Spinal cord (tissue), 10 donors: ENCODE data around the gene PNN. TPM values are rescaled to one million over a fixed set of nuclear protein-coding genes. Genes with fewer than 3 reads are reported as not detected.
A peak's percentile ranks its signal among the peaks of the same experiment; 100 is the strongest.
"Not testable (repeated sequence)": the region's sequence is repeated elsewhere in the genome, so short reads cannot be mapped to it uniquely, and the experiment has no call there.

Experiments
- DNase-seq, 6 donors: peaks; one replicate each; pipeline versions ENCODE4 v3.0.0 to v3.0.0-alpha.2; 2013 to 2015; ENCODE audit warnings: low spot score in 6 of 6, low read depth in 4 of 6
- H3K27ac ChIP-seq: one replicate; pipeline ENCODE4 v1.5.1; 2013; ENCODE audit warnings: low read depth, low read length, control low read depth
- H3K27me3 ChIP-seq: one replicate; pipeline ENCODE4 v1.6.1; 2013; ENCODE audit warnings: low read length; ENCODE audit not compliant: control insufficient read depth, insufficient read depth
- H3K36me3 ChIP-seq: one replicate; pipeline ENCODE4 v1.6.1; 2013; ENCODE audit warnings: low read length; ENCODE audit not compliant: control insufficient read depth, insufficient read depth
- H3K4me1 ChIP-seq: one replicate; pipeline ENCODE4 v1.6.1; 2013; ENCODE audit warnings: low read length; ENCODE audit not compliant: control insufficient read depth, insufficient read depth
- H3K4me3 ChIP-seq: one replicate; pipeline ENCODE4 v1.5.1; 2013; ENCODE audit warnings: low read depth, low read length, control low read depth
- H3K9me3 ChIP-seq: one replicate; pipeline ENCODE4 v1.6.1; 2013; ENCODE audit warnings: low read length; ENCODE audit not compliant: control insufficient read depth, insufficient read depth
- WGBS: methylation state at CpG from one replicate; pipeline ENCODE4 v1.1.5; 2013; ENCODE audit warnings: missing lambda C conversion rate; ENCODE audit not compliant: insufficient coverage; 5-methylcytosine and 5-hydroxymethylcytosine counted together
- long read RNA-seq, 4 donors: transcript quantifications; one replicate each; lab custom pipeline, GENCODE V29; 2026
- polyA plus RNA-seq, 2 donors: library from polyadenylated mRNA; unstranded; fragments of 120-200 nt; gene quantifications; one replicate each; pipeline ENCODE4 v1.2.1, GENCODE V29; 2013; ENCODE audit not compliant: insufficient read length in 2 of 2
- total RNA-seq, 2 donors: library from RNA; depleted of rRNA in 1 of 2; stranded (reverse); fragments of 120-200 nt in 1 of 2; fragments of >200 nt in 1 of 2; gene quantifications; one replicate each; pipeline versions ENCODE4 v1.2.3 to v1.2.4, GENCODE V29; 2013 to 2014
- donor health status: healthy.

Gene PNN
- total RNA-seq (10 to 100 TPM; 29.8 to 46.3 TPM), polyA plus RNA-seq (100 to 1,000 TPM in 1 of 2 donors, 10 to 100 TPM in 1; 95.4 to 123 TPM)
- long read RNA-seq, donor 1, transcript PNN-201 (9 exons, 3,576 nt): major isoform, 41 of 47 reads
- long read RNA-seq, donor 1, partial matches to known transcripts: 0 of 47 reads
- long read RNA-seq, donor 1, other reads (novel, unspliced or antisense): 0 of 47 reads
- long read RNA-seq, donor 2, transcript PNN-205 (4 exons, 601 nt): minor isoform, 6 of 59 reads
- long read RNA-seq, donor 2, transcript PNN-201 (9 exons, 3,576 nt): major isoform, 10 of 59 reads
- long read RNA-seq, donor 2, partial matches to known transcripts: 39 of 59 reads
- long read RNA-seq, donor 2, other reads (novel, unspliced or antisense): 0 of 59 reads
- long read RNA-seq, donor 3, transcript PNN-201 (9 exons, 3,576 nt): major isoform, 14 of 26 reads
- long read RNA-seq, donor 3, transcript PNN-204 (3 exons, 583 nt): minor isoform, 6 of 26 reads
- long read RNA-seq, donor 3, partial matches to known transcripts: 6 of 26 reads
- long read RNA-seq, donor 3, other reads (novel, unspliced or antisense): 0 of 26 reads
- long read RNA-seq, donor 4, transcript PNN-201 (9 exons, 3,576 nt): major isoform, 55 of 148 reads
- long read RNA-seq, donor 4, transcript PNN-204 (3 exons, 583 nt): minor isoform, 32 of 148 reads
- long read RNA-seq, donor 4, partial matches to known transcripts: 58 of 148 reads
- long read RNA-seq, donor 4, other reads (novel, unspliced or antisense): 0 of 148 reads

- Histone ChIP-seq H3K9me3 (no peaks in the 10 kb centered on the region), H3K27me3 (no peaks in the 10 kb centered on the region), H3K36me3 (peaks cover 23% of the 10 kb centered on the region), H3K27ac (peak within 1 kb of the TSS; percentile 96), H3K4me3 (peak within 1 kb of the TSS; percentile 89), H3K4me1 (peaks cover 4% of the 10 kb centered on the region)
- 2% methylated on average over 45 of the region's 56 CpGs for WGBS
- DNase-seq: peak; percentile 96 to 100 (median 98)
Observed at GRCh38 chr14:39174560-39175444, at the start of gene PNN. TSS of gene PNN (plus strand) at chr14:39175254. CDS start at chr14:39175280, 26 bp downstream.

- not testable (repeated sequence) for H3K27me3 ChIP-seq, H3K4me3 ChIP-seq, H3K4me1 ChIP-seq, H3K9me3 ChIP-seq, DNase-seq, H3K27ac ChIP-seq
- WGBS: 100% methylated on average over 1 of the region's 8 CpGs
- peaks cover 33% of the 10 kb centered on the region for H3K36me3 ChIP-seq
Observed at GRCh38 chr14:39137835-39138234, 37.2 kb upstream of the PNN start.

- no peaks in the 10 kb centered on the region for H3K4me1 ChIP-seq
- DNase-seq: no peak
- peaks cover 33% of the 10 kb centered on the region for H3K36me3 ChIP-seq
- H3K4me3 ChIP-seq: no peak overlapping the region
- H3K27me3 ChIP-seq: no peaks in the 10 kb centered on the region
- no CpG with 5 or more reads among the region's 1 CpG for whole genome bisulfite sequencing
- H3K27ac ChIP-seq: no peak overlapping the region
- H3K9me3 ChIP-seq: peaks cover 2% of the 10 kb centered on the region
Observed at GRCh38 chr14:39138440-39138839, 36.6 kb upstream of the PNN start.

GRCh38 chr14:39140170-39140569, 34.9 kb upstream of the PNN start:
- Histone ChIP-seq H3K27ac (no peak overlapping the region), H3K4me1 (no peaks in the 10 kb centered on the region), H3K27me3 (no peaks in the 10 kb centered on the region), H3K4me3 (no peak overlapping the region), H3K36me3 (peaks cover 26% of the 10 kb centered on the region), H3K9me3 (peaks cover 2% of the 10 kb centered on the region)
- DNase-seq: no peak
- WGBS: 89% methylated on average over 3 of the region's 3 CpGs

GRCh38 chr14:39141623-39142022, 33.4 kb upstream of the PNN start:
- not testable (repeated sequence) for H3K4me3 ChIP-seq, H3K4me1 ChIP-seq, H3K27me3 ChIP-seq, H3K9me3 ChIP-seq, H3K27ac ChIP-seq, DNase-seq
- H3K36me3 ChIP-seq: peaks cover 20% of the 10 kb centered on the region
- 100% methylated on average over 1 of the region's 1 CpG for WGBS

GRCh38 chr14:39143226-39143625, 31.8 kb upstream of the PNN start:
- no CpG with 5 or more reads among the region's 2 CpGs for WGBS
- H3K4me1 ChIP-seq, H3K27ac ChIP-seq, H3K4me3 ChIP-seq, H3K9me3 ChIP-seq, H3K27me3 ChIP-seq, DNase-seq: not testable (repeated sequence)
- H3K36me3 ChIP-seq: peaks cover 21% of the 10 kb centered on the region

- Histone ChIP-seq H3K4me1 (no peaks in the 10 kb centered on the region), H3K4me3 (no peak overlapping the region), H3K9me3 (peaks cover 2% of the 10 kb centered on the region), H3K27ac (no peak overlapping the region), H3K36me3 (peaks cover 9% of the 10 kb centered on the region), H3K27me3 (no peaks in the 10 kb centered on the region)
- no peak for DNase-seq
- 90% methylated on average over 2 of the region's 7 CpGs for WGBS
Observed at GRCh38 chr14:39145266-39145966, 29.6 kb upstream of the PNN start.

GRCh38 chr14:39154594-39155189, 20.4 kb upstream of the PNN start:
- Histone ChIP-seq H3K36me3 (peaks cover 40% of the 10 kb centered on the region), H3K4me1 (no peaks in the 10 kb centered on the region), H3K9me3 (no peaks in the 10 kb centered on the region), H3K27ac (no peak overlapping the region), H3K4me3 (no peak overlapping the region), H3K27me3 (no peaks in the 10 kb centered on the region)
- WGBS: 80% methylated on average over 2 of the region's 9 CpGs
- DNase-seq: no peak
